NOMO-1 treated with DMSO at 0.1 percent for 48 hours (cell line): ENCODE results near the gene PIR.
A peak's percentile ranks its signal among the peaks of the same experiment; 100 is the strongest.

Source experiments
- DNase-seq: peaks from one replicate; lab custom pipeline; 2025; ENCODE audit not compliant: unreplicated experiment; lab: John Stamatoyannopoulos, UW

PIR gene

DNA sequence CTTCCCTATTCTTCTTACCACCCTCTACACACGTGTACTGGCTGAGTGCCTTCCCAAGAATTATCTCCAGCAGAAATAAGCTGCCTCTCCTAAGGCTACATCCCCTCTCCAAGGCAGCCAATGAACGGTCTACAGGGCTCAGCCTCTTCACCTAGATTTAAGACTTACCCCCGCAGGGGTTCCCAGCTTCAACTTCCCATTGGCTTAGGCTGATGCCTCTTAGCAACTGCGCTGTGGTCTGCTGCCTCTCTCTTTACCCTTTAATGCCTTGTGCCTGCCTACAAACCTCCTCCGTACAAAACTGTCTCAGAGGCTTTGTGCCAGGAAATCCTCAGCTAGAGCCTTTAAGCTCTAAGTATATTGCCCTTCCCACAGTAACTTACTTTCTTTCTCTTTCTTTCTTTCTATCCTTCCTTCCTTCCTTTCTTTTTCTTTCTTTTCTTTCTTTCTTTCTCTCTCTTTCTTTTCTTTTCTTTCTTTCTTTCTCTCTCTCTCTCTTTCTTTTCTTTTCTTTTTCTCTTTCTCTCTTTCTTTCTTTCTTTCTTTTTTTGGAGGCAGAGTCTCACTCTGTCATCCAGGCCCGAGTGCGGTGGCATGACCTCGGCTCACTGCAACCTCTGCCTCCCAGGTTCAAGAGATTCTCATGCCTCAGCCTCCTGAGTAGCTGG, 142.7 kb downstream of the PIR start:
- DNase-seq, result no peak

DNA sequence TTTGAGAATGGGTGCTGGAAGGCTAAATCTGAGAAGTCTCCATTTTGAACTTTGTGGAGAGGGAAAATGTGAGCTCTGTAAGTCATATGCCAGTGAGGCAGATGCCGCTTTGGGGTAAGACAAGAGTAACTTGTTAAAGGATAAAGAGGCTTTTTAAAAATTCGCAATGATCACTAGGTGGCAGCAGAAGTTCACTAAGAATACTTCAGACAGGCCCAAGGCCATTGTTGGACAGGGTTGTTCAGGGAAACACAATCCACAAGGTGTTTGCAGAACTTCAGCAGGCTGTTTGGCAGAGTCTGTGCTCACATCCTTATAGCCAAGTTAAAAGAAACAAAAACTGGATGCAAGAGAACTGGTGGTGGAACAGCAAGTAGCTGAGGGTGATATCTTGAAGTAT, 144.1 kb downstream of the PIR start:
- peak; percentile 46 for DNase-seq

DNA sequence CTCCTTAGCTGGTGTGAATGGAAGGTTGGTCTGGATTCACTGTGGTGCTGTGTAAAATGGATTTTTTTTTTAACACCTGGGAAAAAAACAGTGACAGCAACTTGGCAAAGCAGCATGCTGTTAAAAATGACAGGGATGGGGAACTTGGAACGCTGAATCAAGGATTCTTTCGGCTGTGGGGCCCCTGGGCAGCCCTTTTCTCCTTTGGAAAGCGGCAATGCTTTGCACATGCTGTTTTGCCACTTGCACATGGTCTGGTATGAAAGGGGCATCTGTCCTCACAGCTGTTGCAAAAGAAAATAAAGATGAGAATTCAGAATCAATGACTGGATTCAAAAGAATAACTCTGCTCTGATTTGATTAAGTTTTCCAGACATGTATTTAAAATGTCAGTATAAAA, 147.2 kb downstream of the PIR start:
- no peak for DNase-seq

DNA sequence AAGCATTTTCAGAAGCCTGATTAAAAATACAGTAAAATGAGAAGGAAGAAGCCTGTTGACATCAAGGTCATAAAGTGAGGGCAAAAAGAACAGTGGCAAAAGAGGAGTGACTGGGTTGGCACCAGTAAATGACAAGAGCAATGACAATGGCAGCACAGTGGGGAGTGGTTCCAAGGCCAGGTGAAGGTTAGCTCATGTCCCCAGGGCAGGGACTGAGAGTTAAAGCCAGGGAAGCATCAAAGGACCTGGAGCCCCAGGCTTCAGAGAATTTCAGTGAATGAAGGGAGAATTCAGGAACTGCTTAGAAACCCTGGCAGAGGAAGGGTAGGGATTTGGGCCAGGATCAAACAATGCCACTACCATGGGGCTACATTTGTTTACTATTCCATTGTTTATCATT, 149.0 kb downstream of the PIR start:
- no peak for DNase-seq

DNA sequence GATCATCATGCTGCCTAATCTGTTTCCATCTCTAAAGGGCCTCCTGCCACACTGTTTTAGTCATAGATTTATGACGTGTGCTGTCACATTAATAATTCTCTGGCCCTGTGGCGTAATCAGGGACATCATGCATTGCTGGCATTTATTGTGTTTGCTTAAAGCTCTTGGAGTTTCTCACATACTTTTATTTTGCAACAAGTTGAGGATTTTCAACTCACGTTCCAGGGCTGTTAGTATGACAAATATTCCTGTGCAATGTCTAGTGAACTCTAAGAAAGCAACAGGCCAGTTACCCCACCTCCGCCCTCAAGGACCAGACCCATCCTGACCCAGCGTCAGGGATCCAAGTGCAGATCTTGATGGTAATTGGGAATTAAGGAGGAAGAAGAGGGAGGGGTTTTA, 150.1 kb downstream of the PIR start:
- peak; percentile 34 for DNase-seq

DNA sequence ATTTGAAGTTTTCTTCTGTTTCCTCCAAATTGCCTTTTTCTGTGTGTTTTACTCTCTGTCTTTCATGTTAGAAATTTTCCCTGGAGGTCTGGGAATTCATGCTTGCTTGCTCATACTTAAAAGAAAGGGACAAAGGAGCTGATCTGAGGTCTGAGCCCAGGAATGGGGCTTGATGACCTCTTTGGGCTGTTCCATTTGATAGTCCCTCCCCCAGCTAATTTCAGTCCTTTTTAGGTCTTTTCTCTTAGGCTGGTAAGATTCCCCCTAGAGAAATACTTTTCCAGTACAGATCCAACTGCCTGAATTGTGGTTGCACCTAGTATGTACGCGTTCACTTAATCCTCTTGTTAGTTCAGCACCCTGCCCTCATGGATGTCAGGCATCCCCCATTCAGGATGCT, 152.3 kb downstream of the PIR start:
- no peak for DNase-seq

DNA sequence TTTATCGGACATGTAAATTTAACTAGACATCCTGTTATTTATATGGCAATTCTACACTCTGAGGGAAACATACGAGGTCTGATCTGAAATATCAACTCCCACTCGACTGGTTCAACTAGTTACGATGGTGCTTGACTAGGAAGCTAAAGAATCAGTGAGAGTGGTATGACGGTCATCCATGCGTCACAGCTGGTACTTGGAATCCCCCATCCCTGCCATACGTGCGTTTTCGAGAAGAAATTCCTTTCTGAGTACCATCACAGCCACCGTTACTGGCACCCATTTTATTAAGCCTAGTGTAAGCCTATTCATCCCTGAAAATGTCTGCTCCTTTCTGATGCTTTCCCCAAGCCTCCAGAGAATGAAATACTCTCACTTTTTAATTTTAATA, 157.1 kb downstream of the PIR start:
- DNase-seq, result no peak

DNA sequence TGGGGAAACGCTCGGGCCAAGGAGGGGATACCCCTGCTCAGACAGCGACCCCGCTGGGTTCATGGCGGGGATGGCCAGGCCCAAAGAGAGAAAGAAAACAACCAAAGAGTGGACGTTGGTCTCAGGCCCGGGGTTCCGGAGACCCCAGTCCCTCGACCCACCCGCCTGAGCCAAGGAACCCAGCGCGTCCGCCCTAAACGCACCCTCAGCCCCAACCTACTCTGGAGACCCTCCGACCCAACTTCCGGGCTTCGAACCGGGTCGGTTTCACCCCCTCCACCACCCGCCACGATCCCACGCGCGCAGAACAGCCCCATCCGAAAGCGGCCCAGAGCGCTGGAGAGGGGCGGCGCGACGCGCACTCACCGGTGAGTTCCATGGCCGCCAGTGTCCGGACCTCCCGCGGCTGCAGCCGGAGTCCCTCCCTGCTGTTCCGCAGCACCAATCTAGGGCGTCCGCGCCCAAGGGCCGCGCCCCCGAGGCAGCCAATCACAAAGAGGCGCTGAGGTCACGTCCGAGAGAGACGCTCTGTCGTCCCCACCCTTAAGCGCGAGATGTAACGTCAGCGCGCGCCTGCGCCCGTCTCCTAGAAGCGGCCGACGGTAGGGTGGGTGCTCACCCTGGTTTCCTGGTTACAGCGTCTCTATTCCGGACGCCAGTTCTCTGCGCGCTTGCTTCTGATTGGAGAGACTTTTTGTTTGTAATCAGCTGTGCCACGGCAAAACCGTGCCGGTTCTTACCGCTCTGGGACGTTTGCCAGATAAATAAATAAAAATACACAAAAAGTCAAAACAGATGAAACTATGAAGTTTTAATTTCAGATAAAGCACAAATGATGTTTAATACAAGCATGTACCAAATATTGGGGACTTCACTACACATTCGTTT, 157.8 kb downstream of the PIR start, which contains the start of gene PIGA:
Gene PIGA (minus strand): TSS at position 389 of the 888 bp plus-strand sequence. CDS start 3,593 bp downstream, outside the sequence.
- peak; percentile 93 for DNase-seq
